Lung microvascular endothelial cell (primary cell): ENCODE results near the gene KNDC1. TPM values are rescaled to one million over a fixed set of nuclear protein-coding genes. Genes with fewer than 3 reads are reported as not detected.

Experiments used
- DNase-seq, 2 donors: peaks; one replicate each; pipeline versions ENCODE4 v3.0.0 to v3.0.0-alpha.2; 2010; ENCODE audit warnings: low read depth in 2 of 2
- total RNA-seq: library from RNA; depleted of rRNA; stranded (reverse); fragments of >200 nt; gene quantifications from 2 replicates; pipeline ENCODE4 v1.2.1, GENCODE V29; 2014

Gene KNDC1
- total RNA-seq, 1 donor from 2014 or later: 0.20 TPM

DNA sequence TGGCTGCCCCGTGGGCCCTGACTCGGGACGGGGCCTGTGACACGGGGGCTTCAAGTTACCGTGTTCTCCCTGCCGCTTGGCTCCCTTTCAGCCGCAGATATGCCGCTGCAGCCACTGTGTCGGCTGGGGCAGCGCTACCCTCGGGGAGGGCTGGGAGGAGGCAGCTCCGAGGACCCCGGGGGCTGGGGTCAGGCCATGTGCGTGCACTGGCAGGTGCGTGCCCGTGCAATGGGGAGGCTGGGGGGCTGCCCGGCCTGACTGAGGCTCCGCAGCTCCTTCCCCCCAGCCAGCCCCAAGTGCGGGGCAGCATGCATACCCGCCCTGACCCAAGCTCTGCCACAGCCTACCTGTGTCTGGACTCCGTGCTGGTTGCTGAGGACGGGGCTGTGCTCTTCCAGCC lies 29.2 kb downstream of the KNDC1 start:
- DNase-seq: no peak

DNA sequence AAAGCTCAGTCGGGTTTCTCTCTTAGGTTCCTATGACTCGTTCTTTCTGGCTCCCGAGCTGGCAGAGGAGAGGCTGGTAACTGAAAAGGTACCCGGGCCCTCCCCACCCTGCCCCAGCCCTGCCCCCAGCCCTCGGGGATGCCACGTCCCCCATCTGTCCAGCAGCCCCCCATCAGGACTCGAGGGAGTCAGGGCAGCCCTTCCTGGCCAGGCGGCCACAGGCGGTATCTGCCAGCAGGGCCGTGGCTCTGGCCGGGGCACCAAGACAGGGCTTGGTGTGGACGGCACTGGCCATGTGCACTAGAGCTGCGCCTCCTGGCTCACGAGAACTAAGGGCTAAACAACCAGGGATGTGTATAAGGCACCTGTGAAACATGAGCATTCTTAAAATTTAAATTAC lies 29.7 kb downstream of the KNDC1 start:
- no peak for DNase-seq

DNA sequence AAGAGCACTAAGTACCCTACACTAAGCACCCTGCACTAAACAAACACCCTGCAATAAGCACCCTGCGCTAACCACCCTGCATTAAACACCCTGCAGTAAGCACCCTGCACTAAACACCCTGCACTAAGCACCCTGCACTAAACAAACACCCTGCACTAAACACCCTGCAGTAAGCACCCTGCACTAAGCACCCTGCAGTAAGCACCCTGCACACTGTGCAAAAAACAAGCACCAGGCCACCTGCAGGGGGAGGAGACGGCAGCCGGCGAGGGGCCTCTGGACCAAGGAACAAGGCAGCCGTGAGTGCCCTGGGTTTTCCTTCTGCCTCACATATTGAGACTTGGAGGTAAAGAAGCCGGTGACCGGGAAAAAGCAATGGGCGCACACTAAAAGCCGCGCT lies 30.2 kb downstream of the KNDC1 start:
- DNase-seq: no peak

DNA sequence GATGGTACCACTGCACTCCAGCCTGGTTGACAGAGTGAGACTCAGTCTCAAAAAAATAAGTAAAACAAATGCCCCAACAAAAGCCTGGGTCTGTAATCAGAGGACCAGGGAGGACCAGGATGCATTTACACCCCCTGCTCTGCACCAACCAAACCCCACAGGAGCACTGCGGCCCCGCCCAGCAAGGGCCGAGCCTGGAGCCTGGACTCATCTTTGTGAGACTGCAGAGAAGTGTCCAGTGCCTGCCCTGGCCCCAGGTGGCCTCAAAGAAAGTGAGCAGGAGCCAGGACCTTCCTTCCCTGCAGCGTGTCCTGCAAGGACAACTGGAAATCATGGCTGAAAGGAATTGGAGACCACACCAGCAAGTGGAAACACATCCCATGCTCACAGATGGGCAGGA lies 31.6 kb downstream of the KNDC1 start:
- no peak for DNase-seq

DNA sequence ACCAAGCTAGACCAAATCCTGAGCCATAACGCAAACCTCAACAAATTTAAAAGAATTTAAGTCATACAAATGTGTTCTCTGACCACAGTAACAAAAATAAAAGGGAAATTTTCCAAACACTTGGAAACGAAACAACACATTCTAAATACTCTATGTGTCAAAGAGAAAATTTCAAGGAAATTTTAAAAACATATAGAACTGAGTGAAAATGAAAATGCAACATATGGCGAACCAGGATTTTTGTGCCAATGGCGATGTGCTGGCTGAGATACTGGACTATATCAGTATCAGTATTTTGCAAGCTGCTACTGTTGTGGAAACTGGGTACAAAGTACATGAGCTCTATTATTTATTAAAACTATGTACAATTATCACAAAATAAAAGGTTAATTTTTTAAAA lies 34.1 kb downstream of the KNDC1 start:
- DNase-seq: no peak

DNA sequence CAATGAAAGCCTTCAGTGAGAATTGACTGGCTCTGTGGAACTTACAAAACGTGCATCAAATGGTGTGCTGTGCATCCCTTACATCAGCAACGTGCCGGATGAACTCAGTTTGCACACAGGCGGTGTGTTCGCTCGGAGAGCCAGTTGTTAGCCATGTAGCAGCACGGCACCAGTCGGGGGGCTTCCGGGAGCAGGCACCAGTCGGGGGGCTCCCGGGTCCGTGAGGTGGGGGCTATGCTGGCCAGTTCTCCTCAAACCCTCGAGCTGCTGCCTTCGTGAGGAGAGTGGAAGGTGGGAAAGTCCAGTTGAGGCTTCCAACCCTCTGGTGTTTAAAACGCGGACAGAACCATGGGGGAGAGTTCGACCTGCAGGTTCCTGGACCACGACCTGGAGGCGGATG lies 35.1 kb downstream of the KNDC1 start:
- DNase-seq: no peak

DNA sequence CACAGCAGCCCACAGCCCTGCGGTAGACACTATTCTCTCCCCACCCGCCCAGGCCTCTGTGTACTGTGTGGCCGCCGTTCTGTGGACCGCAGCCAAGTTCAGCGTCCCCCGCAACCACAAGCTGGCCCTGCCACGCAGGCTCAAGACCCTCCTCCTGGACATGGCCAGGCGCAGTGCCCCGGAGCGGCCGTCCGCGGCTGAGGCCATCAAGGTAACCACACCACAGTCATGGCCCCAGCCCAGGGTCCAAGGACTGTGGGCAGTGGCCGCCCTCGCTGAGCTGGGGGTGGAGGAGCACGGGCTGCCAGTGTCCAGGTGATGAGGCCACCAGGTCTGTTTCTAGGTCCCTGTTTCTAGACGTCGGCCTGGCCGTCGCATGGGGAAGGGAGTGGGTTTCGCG lies 35.6 kb downstream of the KNDC1 start:
- DNase-seq: no peak

DNA sequence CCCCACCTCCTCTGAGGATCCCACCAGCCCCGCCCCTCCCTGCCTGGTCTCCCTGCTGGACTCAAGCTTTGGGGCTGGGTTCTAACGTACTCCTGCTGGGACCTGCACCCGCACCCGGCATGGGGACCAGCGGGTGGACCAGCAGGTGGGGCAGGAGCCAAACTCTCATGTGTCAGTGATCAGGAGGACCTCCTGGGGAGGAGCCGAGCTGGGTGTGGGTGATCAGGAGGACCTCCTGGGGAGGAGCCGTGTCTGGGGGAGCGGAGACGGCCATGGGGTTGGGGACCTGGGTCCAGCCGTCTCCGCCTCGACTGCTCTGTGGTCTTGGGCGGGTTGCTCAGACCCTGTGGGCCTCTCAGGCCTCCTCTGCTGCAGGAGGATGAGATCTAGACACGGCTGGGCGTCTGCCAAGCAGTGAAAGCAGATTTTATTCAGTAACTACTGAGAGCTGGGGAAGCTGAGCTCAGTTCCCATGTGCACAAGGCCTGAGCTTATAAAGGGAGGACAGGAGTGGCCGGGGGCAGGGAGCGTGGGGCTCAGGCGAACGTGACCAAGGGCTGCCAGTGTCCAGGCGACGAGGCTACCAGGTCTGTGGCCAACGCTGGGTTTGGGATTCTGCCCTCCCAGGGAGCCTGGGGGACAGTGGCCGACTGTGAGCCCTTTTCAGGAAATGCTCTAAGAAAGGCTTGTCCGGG lies 36.3 kb downstream of the KNDC1 start:
- DNase-seq: no peak

DNA sequence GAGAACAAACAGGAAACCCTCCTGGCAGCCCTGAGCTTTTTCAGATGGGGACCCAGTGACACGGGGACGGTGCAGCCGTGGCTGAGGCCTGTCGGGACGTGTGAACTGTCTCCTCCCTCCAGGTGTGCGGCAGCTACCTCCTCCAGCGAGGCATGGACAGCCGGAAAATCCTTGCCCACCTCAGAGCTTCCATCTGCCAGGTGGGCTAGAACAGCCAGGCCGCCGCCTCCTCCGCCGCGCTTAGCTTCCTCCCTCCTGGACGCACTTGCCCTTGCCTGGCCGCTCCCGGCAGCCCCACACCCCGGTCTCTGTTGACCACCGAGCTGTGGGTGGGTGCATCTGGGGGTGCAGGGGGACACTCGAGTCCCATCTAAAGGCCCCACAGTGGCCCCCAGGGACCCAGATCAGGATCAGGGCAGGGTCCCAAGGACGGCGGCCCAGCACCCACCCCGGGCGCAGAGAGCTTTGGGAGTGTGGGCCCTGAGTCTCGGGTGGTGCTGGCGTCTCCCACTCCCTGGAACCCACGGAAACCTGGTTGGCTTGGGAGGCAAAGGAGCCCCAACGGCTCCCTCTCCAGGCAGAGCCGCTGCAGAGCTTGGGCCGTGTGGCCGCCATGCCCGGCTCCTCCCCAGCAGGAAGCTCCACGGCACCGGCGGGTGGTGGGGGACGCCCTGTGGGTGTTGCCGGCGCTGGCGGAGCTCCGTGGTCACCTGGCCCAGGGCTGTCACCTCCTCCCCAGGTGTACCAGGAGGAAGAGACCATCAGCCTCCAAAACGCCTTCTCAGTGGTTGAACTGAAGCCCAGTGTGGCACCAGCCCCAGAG lies 37.1 kb downstream of the KNDC1 start:
- no peak for DNase-seq

DNA sequence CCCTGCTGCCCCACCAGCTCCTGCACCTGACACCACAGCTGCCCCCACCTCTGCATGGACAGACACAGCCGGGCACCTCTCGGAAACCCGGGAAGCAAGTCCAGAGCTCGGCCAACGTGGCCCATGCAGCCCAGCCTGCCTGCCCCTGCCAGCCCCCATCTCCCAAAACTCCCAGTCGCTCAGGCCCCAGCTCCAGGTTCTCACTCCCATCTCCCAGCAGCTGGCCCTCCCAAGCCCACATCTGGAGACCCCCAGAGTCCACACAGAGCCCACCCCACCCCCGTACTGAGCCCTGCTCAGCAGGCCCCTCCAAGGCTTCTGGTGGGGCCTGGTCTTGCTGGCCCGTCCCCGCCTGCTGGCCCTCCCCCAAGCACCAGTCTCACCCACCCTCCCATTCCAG lies 37.8 kb downstream of the KNDC1 start:
- no peak for DNase-seq

DNA sequence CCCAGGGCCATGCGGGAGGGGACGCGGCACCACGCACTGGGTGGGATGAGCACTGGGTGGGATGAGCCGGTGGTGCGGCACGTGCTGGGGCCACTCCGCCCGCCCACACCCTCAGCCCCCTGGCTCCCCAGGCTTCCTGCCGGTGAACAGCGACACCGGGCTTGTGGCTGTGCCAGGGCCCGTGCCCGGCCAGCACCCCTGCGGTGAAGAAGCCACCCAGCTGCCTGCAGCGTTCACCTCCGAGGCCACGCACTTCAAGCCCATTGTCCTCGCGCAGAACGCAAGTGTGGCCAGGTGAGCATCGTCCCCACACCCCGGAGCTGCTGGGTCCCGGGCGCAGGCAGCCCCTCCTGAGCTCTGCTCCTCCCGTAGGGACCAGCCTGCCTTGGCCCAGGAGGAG lies 38.2 kb downstream of the KNDC1 start:
- DNase-seq: no peak

DNA sequence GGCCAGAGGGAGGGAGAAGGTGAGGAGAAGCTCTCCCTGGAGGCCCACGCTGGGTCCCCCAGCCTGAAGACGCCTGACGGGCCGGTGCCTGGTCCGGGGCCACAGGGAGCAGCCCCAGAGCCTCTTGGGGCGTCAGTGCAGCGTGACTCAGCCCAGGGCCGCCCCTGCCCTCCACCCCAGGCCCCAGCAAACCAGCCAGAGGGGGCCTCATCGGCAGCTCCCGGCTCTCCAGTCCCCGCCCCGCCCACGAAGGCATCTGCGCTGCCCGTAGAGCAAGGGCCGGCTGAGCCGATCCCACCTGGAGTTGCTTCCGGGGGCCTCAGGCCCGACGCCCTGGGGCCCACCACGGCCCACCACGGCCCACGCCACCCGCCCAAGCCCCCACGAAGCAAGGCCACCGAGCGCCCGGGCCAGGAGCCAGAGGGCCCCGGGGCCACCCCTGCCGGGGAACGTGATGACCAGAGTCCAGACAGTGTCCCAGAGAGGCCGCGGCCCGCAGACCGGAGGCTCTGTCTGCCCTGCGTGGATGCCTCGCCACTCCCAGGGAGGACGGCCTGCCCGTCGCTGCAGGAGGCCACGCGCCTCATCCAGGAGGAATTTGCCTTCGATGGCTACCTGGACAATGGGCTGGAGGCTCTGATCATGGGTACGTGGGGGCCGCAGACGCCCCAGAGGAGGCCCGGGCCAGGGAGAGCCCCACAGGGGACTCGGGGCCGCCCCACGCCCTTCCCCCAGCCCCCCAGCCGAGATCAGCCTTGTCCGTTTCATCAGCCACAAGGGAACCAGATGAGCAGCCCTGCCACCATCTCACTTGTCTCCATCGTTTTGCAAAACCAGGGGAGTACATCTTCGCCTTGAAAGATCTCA lies 38.8 kb downstream of the KNDC1 start:
- DNase-seq: no peak

DNA sequence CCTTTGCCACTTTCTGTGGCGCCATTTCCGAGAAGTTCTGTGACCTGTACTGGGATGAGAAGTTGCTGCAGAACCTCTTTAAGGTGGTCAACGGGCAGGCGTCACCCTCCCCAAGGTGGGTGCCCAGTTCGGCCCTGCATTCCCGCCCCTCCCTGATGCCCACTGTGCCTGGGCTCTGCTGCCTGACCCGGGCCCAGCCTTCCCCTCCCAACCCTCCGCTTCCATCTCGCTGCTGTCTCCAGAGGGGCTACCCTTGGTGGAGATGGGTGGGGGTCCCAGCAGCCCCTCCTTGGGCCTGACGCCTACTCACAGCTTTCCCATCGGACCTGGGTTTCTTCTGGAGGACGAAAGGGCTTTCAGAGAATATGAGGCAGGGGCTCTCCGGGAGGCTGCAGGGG lies 39.5 kb downstream of the KNDC1 start:
- no peak for DNase-seq

DNA sequence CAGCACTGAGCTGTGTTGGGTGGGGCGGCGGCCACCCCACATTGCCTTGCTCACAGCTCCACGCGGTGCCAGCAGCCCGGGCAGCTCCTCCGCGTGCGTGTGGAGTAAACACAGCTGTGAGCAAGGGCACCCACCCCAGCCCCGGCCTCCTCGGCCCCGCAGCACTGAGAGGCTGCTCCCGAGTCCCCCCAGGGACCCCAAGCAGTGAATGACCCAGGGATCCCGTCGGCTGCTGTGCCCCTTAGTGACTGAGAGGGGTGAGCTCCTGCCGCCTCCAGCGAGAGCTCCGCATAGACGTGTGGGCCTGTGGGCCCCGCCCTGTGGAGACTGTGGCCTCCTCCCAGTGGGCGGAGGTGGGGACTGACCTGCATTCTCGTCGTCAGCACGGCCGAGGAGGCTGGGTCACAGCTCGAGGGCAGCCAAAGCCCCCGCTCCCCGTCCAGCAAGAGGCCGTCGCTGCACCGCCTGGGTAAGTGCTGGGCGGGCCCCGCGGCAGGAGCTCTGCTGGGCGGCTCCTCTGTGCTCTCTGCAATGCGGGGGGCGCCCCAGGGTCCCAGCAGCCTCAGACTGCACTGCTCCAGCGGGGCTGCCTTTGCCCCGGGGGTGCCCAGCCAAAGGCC lies 40.1 kb downstream of the KNDC1 start:
- DNase-seq: no peak

DNA sequence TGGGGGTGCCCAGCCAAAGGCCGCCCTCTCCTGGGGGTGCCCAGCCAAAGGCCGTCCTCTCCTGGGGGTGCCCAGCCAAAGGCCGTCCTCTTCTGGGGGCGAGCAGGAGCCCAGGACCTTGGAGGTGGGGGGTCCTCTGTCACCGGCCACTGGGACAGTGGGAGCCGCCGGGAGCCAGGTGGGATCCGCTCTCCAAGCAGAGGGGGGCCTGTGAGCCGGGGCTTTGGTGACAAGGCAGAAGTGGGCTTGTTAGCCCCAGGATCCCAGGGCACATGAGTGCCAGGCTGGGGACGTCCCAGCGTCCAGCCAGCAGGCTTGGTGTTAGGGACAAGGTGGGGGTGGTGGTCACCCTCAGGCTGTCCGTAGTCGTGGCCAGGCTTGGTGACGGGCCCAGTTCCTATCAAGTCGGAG lies 40.6 kb downstream of the KNDC1 start:
- DNase-seq: no peak

DNA sequence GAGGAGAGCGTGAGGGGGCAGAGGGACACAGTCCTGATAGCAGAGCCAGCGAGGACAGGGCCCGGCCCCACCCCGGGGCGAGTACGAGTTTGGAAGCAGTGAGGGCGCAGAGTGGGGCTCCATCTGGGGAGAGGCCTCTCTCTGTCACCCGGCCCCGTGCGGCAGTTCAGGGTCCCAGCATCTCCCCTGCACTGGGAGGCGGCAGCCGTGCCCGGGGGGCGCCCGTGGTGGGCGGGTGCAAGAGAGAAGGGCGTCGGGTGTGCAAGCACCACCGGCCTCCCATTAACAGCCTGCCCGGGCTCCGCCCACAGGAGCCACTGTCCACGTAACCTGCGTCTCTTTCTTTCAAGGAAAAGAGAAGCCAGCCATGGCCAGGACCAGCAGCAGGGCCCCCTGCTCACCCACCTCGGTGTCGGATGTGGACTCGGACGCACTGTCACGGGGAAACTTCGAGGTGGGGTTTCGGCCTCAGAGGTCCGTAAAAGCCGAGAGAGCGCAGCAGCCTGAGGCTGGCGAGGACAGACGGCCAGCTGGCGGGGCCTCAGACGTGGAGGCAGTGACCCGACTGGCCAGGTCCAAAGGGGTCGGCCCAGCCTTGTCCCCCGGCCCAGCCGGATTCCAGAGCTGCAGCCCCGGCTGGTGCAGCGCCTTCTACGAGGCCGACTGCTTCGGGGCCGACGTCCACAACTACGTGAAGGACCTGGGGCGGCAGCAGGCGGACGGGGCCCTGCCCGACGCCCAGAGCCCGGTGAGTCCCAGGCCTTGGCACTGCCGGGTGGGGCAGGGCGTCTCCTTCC lies 41.3 kb downstream of the KNDC1 start:
- DNase-seq: no peak

DNA sequence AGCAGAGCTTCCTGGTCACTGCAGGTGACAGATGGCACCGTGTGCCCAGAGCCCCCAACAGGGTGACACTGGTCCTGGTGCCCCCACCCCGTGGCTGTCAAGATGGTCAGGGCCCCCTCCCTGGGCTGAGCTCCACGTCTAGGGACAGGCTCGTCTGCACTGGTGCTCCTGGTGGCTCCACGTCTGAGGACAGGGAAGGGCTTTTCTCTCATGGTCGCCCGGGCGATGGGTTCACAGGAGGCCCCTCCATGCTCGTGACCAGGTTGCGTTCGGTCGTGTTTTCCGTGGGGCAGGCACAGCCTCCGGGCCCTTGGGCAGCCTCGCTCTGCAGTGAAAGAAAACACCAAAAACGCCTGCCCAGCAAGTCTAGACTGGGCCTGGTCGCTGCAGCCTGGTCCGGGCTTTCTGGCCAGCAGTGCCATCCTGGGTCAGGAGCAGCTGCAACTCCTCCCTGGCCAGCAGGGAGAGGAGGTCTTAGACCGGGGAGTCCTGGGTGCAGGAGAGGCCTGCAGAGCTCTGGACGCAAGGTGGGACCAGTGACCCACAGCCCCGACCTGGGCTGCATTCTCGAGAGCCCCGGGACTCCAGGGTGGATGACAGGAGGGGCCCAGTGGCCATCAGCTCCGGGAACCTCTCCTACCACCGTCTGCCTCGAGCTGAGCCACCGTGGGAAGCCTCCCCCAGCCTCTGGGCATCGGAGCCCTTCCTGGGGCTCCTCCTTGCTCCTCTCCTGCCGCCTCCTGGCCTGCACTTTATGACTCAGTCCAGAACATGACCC lies 42.1 kb downstream of the KNDC1 start:
- DNase-seq: no peak

DNA sequence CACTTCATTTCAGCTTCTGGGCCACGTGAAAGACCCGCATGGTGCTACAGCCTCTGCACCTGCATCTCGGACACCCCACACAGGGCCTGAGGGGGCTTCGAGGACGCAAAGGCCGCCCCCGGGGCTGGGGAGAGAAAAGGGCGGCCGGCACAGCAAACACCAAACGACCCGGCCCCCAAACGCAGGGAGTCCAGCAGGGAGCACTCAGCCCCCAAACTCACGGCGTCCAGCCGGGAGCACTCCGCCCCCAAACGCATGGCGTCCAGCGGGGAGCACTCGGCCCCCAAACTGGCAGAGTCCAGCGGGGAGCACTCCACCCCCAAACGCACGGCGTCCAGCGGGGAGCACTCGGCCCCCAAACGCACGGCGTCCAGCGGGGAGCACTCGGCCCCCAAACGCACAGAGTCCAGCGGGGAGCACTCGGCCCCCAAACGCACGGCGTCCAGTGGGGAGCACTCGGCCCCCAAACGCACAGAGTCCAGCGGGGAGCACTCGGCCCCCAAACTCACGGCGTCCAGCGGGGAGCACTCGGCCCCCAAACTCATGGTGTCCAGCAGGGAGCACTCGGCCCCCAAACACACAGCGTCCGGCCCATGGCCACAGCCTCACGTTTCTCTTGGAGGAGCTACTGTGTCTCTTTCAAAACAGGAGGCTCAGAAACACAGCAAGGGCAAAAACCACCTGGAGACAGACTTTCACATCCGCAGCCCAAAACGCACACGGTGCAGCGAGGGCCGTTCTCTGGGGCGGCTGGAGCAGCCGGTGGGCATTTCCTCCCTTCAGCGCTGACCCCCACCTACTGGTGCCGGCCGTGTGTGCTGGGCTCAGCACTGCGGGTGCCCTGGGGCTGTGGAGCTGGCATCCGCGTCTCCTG lies 43.0 kb downstream of the KNDC1 start:
- DNase-seq: no peak

DNA sequence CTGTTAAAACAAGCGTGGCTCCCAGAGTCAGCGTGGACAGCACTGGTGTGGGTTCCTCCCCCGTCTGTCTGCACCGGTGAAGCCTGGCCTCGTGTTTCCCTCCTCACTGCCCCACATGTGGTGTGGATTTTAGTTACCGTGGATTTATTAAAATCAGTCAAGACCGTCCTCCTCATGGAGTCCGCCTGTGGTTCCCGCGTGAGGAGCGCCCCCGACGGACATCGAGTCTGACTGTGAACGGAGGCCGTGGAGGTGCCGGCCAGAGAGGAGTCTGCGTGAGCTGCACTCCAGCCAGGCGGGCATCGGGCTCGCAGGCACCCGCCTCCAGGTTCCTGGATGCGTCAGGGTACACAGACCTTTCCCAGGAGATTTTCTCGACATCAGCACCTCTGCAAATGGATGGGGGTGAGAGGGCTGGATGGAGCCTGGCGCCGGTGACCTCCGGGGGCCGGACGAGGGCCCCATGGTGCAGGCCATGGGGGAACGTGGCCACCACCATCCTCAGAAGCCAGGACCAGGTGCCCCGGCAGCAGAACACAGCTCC lies 43.7 kb downstream of the KNDC1 start:
- DNase-seq: no peak
